AG04450 (cell line): ENCODE results near the gene LRRC59. TPM values are rescaled to one million over a fixed set of nuclear protein-coding genes. Genes with fewer than 3 reads are reported as not detected.

Experiments used
- CTCF ChIA-PET: fragments of 300-600, 350-600 bp; formaldehyde crosslinking; extraction: SDS; loops from one replicate; lab custom pipeline; 2022; ENCODE audit warnings: antibody characterized with exemption, inconsistent platforms; lab: Charles Lee
- POLR2A ChIA-PET: fragments of 350-600 bp; formaldehyde crosslinking; extraction: SDS; loops from one replicate; lab custom pipeline; 2021; ENCODE audit warnings: antibody characterized with exemption, inconsistent platforms; lab: Yijun Ruan, JAX
- DNase-seq: peaks from one replicate; pipeline ENCODE4 v3.0.0-alpha.2; 2011; ENCODE audit warnings: low read depth, low spot score
- H3K27ac ChIP-seq: one replicate; pipeline ENCODE4 v1.5.1; 2012; ENCODE audit warnings: low read depth, low read length, control low read depth
- H3K27me3 ChIP-seq: one replicate; pipeline ENCODE4 v1.6.0; 2012; ENCODE audit warnings: low read length; ENCODE audit not compliant: control insufficient read depth, insufficient read depth
- H3K4me3 ChIP-seq: 2 replicates; pipeline ENCODE4 v1.5.1; 2011; ENCODE audit warnings: mild to moderate bottlenecking, low read depth, low read length, control low read depth
- H3K9me3 ChIP-seq: 2 replicates; pipeline ENCODE4 v1.5.1; 2012; ENCODE audit warnings: low read length; ENCODE audit not compliant: control insufficient read depth, insufficient read depth
- CTCF ChIP-seq: IDR thresholded peaks from 2 replicates; pipeline ENCODE4 v1.5.1; 2011; ENCODE audit warnings: low read depth, low read length, control low read depth, inconsistent platforms
- polyA plus RNA-seq: library from polyadenylated mRNA; depleted of rRNA; stranded (reverse); fragments of >200 nt; gene quantifications from 2 replicates; pipeline ENCODE4 v1.2.3, GENCODE V29; 2011

The LRRC59 gene
- polyA plus RNA-seq, 1 experiment: 143 TPM

- TF ChIP-seq CTCF: no peak
- DNase-seq: no peak
- no peak overlapping the region for H3K4me3 ChIP-seq
- ChIA-PET POLR2A (interaction anchor here (0.6 to 1.1 kb wide), 2 partner anchors 12 to 83 kb away, joined by 3 to 9 read pairs; no protein-coding TSS in a partner anchor), CTCF (interaction anchor here (0.6 to 6.5 kb wide), 3 partner anchors 12 to 113 kb away, joined by 3 to 45 read pairs (median 3); partner anchors contain the start of gene LRRC59)
- H3K27me3 ChIP-seq: no peaks in the 10 kb centered on the region
- H3K27ac ChIP-seq: no peak overlapping the region
- H3K9me3 ChIP-seq: no peaks in the 10 kb centered on the region; the same call in 1 of the 2 replicates
Observed at GRCh38 chr17:50359998-50360461, 37.3 kb downstream of the LRRC59 start.

GRCh38 chr17:50359005-50359699 lies 38.2 kb downstream of the LRRC59 start:
- TF ChIP-seq CTCF: no peak
- POLR2A ChIA-PET: interaction anchor here (0.7 to 1.1 kb wide), 2 partner anchors 13 to 159 kb away, joined by 3 to 10 read pairs; no protein-coding TSS in a partner anchor

GRCh38 chr17:50358177-50358576 lies 39.1 kb downstream of the LRRC59 start:
- Histone ChIP-seq H3K9me3 (no peaks in the 10 kb centered on the region; the same call in 1 of the 2 replicates), H3K4me3 (no peak overlapping the region), H3K27ac (no peak overlapping the region), H3K27me3 (no peaks in the 10 kb centered on the region)
- CTCF ChIA-PET: no interaction called here
- no peak for DNase-seq
- POLR2A ChIA-PET: no interaction called here
- no peak for TF ChIP-seq CTCF

More at GRCh38 chr17:50359005-50359699, 38.2 kb downstream of the LRRC59 start:
- H3K4me3 ChIP-seq: no peak overlapping the region
- no peaks in the 10 kb centered on the region for H3K27me3 ChIP-seq
- DNase-seq: no peak
- H3K9me3 ChIP-seq: no peaks in the 10 kb centered on the region; the same call in 1 of the 2 replicates
- no peak overlapping the region for H3K27ac ChIP-seq
- CTCF ChIA-PET: no interaction called here

- ChIA-PET CTCF (no interaction called here), POLR2A (no interaction called here)
- Histone ChIP-seq H3K9me3 (no peaks in the 10 kb centered on the region; the same call in 1 of the 2 replicates), H3K27me3 (no peaks in the 10 kb centered on the region), H3K4me3 (no peak overlapping the region), H3K27ac (no peak overlapping the region)
- no peak for DNase-seq
- no peak for TF ChIP-seq CTCF
Observed at GRCh38 chr17:50356892-50357510, 40.3 kb downstream of the LRRC59 start.

- Histone ChIP-seq H3K27me3 (no peaks in the 10 kb centered on the region), H3K4me3 (no peak overlapping the region), H3K9me3 (no peaks in the 10 kb centered on the region; the same call in 1 of the 2 replicates), H3K27ac (no peak overlapping the region)
- DNase-seq: no peak
- POLR2A ChIA-PET: no interaction called here
- no peak for TF ChIP-seq CTCF
- CTCF ChIA-PET: no interaction called here
Observed at GRCh38 chr17:50356418-50356817, 40.9 kb downstream of the LRRC59 start.
